WTC11 (cell line): ENCODE data around the gene OR10P1. TPM values are rescaled to one million over a fixed set of nuclear protein-coding genes. Genes with fewer than 3 reads are reported as not detected.

Experiments
- ATAC-seq: fragments of 200-7000 bp; cut with Tn5 transposase; 2 replicates; pipeline ENCODE4 v1.10.0; 2021; ENCODE audit warnings: mild to moderate bottlenecking, moderate library complexity
- CTCF ChIA-PET: fragments of 300-600 bp; sonication (Branson Sonifier 250); formaldehyde crosslinking; loops from one replicate; lab custom pipeline; 2021; ENCODE audit warnings: antibody characterized with exemption; lab: Charles Lee
- POLR2A ChIA-PET: fragments of 350-600 bp; sonication (Branson Sonifier 250); formaldehyde crosslinking; loops from one replicate; lab custom pipeline; 2021; ENCODE audit warnings: antibody characterized with exemption; lab: Charles Lee
- DNase-seq: peaks from one replicate; pipeline ENCODE4 v3.0.0; 2021; ENCODE audit warnings: low spot score
- H3K27ac Mint-ChIP-seq: 2 replicates; pipeline ENCODE4 v1.8.0; 2021; ENCODE audit warnings: mixed read lengths
- H3K27me3 Mint-ChIP-seq: 2 replicates; pipeline ENCODE4 v1.8.0; 2021; ENCODE audit warnings: low read depth, mild to moderate bottlenecking, moderate library complexity, mixed read lengths
- H3K36me3 Mint-ChIP-seq: 2 replicates; pipeline ENCODE4 v1.8.0; 2021; ENCODE audit warnings: mixed read lengths
- H3K4me1 Mint-ChIP-seq: 2 replicates; pipeline ENCODE4 v1.8.0; 2022; ENCODE audit warnings: mixed read lengths
- H3K4me3 Mint-ChIP-seq: 2 replicates; pipeline ENCODE4 v1.8.0; 2021; ENCODE audit warnings: mild to moderate bottlenecking, moderate library complexity, mixed read lengths
- H3K9me3 Mint-ChIP-seq: 2 replicates; pipeline ENCODE4 v1.8.0; 2021; ENCODE audit warnings: mixed read lengths
- AFF4 ChIP-seq: sonication (generic); formaldehyde crosslinking; IDR thresholded peaks from 2 replicates; pipeline ENCODE4 v1.8.1; 2023; ENCODE audit warnings: mild to moderate bottlenecking, missing genetic modification reagents, borderline replicate concordance
- AR ChIP-seq: fragments of 250-450 bp; sonication (Bioruptor Pico); IDR thresholded peaks from 2 replicates; pipeline ENCODE4 v1.9.0; 2021; ENCODE audit warnings: mild to moderate bottlenecking
- ATF1 ChIP-seq: sonication (generic); formaldehyde crosslinking; IDR thresholded peaks from 2 replicates; pipeline ENCODE4 v1.8.1; 2023; ENCODE audit warnings: mild to moderate bottlenecking, moderate library complexity, missing genetic modification reagents
- ATF2 ChIP-seq: sonication (generic); formaldehyde crosslinking; IDR thresholded peaks from 2 replicates; pipeline ENCODE4 v1.8.1; 2022; ENCODE audit warnings: low read depth, missing genetic modification reagents, borderline replicate concordance
- ATF3 ChIP-seq: sonication (generic); formaldehyde crosslinking; conservative IDR thresholded peaks from 2 replicates; pipeline ENCODE4 v1.8.1; 2022; ENCODE audit warnings: mild to moderate bottlenecking, missing genetic modification reagents
- ATF6 ChIP-seq: sonication (generic); formaldehyde crosslinking; IDR thresholded peaks from 2 replicates; pipeline ENCODE4 v1.8.1; 2023; ENCODE audit warnings: mild to moderate bottlenecking, missing genetic modification reagents
- ELF4 ChIP-seq: sonication (generic); formaldehyde crosslinking; IDR thresholded peaks from 2 replicates; pipeline ENCODE4 v1.8.1; 2022; ENCODE audit warnings: low read depth, mild to moderate bottlenecking, moderate library complexity, missing genetic modification reagents
- GABPB1 ChIP-seq: sonication (generic); formaldehyde crosslinking; IDR thresholded peaks from 2 replicates; pipeline ENCODE4 v1.8.1; 2023; ENCODE audit warnings: mild to moderate bottlenecking, missing genetic modification reagents
- GRHL2 ChIP-seq: fragments of 250-450 bp; sonication (Bioruptor Pico); IDR thresholded peaks from 2 replicates; pipeline ENCODE4 v1.8.0; 2022; ENCODE audit warnings: mild to moderate bottlenecking, moderate library complexity; ENCODE audit not compliant: insufficient replicate concordance, severe bottlenecking
- JUN ChIP-seq: sonication (generic); formaldehyde crosslinking; IDR thresholded peaks from 2 replicates; pipeline ENCODE4 v1.8.0; 2023; ENCODE audit warnings: mild to moderate bottlenecking, missing genetic modification reagents
- MYBL2 ChIP-seq: sonication (generic); formaldehyde crosslinking; IDR thresholded peaks from 2 replicates; pipeline ENCODE4 v1.8.1; 2023; ENCODE audit warnings: mild to moderate bottlenecking, moderate library complexity, missing genetic modification reagents
- OVOL2 ChIP-seq: fragments of 250-450 bp; sonication (Bioruptor Pico); IDR thresholded peaks from 2 replicates; pipeline ENCODE4 v1.9.0; 2021; ENCODE audit warnings: mild to moderate bottlenecking, borderline replicate concordance
- SMAD4 ChIP-seq: sonication (generic); formaldehyde crosslinking; IDR thresholded peaks from 2 replicates; pipeline ENCODE4 v1.8.0; 2022; ENCODE audit warnings: mild to moderate bottlenecking, missing genetic modification reagents
- SP1 ChIP-seq: sonication (generic); formaldehyde crosslinking; conservative IDR thresholded peaks from 2 replicates; pipeline ENCODE4 v1.8.1; 2022; ENCODE audit warnings: missing genetic modification reagents
- STAT6 ChIP-seq: sonication (generic); formaldehyde crosslinking; conservative IDR thresholded peaks from 2 replicates; pipeline ENCODE4 v1.8.1; 2023; ENCODE audit warnings: mild to moderate bottlenecking, low read depth, missing genetic modification reagents, moderate library complexity
- TP53 ChIP-seq: sonication (generic); formaldehyde crosslinking; IDR thresholded peaks from 2 replicates; pipeline ENCODE4 v1.8.1; 2023; ENCODE audit warnings: mild to moderate bottlenecking, missing genetic modification reagents
- ZBTB21 ChIP-seq: sonication (generic); formaldehyde crosslinking; IDR thresholded peaks from 2 replicates; pipeline ENCODE4 v1.8.1; 2023; ENCODE audit warnings: mild to moderate bottlenecking, missing genetic modification reagents, borderline replicate concordance
- ZMAT4 ChIP-seq: fragments of 250-450 bp; sonication (Bioruptor Pico); IDR thresholded peaks from 2 replicates; pipeline ENCODE4 v1.9.0; 2021; ENCODE audit warnings: mild to moderate bottlenecking
- ZNF263 ChIP-seq: sonication (generic); formaldehyde crosslinking; IDR thresholded peaks from 2 replicates; pipeline ENCODE4 v1.8.1; 2022; ENCODE audit warnings: low read depth, mild to moderate bottlenecking, moderate library complexity, missing genetic modification reagents
- ZNF416 ChIP-seq: fragments of 250-450 bp; sonication (Bioruptor Pico); IDR thresholded peaks from 2 replicates; pipeline ENCODE4 v1.9.0; 2021; ENCODE audit warnings: mild to moderate bottlenecking, inconsistent platforms
- ZNF423 ChIP-seq: fragments of 250-450 bp; sonication (Bioruptor Pico); IDR thresholded peaks from 2 replicates; pipeline ENCODE4 v2.1.2; 2022; ENCODE audit warnings: mild to moderate bottlenecking, moderate library complexity
- total RNA-seq: library from RNA; stranded (reverse); gene quantifications from 3 replicates; pipeline ENCODE4 v1.2.3, GENCODE V29; 2021

OR10P1 gene
- total RNA-seq, 1 experiment from 2014 or later = not detected

- TF ChIP-seq ATF3 (CRISPR knock-in tag) (no peak), SP1 (CRISPR knock-in tag) (no peak)
- TF ChIP-seq, all 79 proteins: peak for 0
Observed at GRCh38 chr12:55636116-55636655, 506 bp upstream of the OR10P1 start (continued).

- H3K27ac Mint-ChIP-seq = no peak overlapping the region; the same call in 1 of the 2 replicates
- TF ChIP-seq ZMAT4 (CRISPR knock-in tag) (no peak), GABPB1 (CRISPR knock-in tag) (no peak), OVOL2 (CRISPR knock-in tag) (no peak), ZNF423 (CRISPR knock-in tag) (no peak), STAT6 (CRISPR knock-in tag) (no peak), ZBTB21 (no peak), ZNF263 (CRISPR knock-in tag) (no peak), ZNF416 (CRISPR knock-in tag) (no peak), ATF2 (no peak), AR (no peak), GRHL2 (CRISPR knock-in tag) (no peak), ELF4 (CRISPR knock-in tag) (no peak), SMAD4 (no peak), AFF4 (CRISPR knock-in tag) (no peak), ATF6 (CRISPR knock-in tag) (no peak), MYBL2 (CRISPR knock-in tag) (no peak), ATF1 (CRISPR knock-in tag) (no peak), JUN (CRISPR knock-in tag) (no peak), TP53 (CRISPR knock-in tag) (no peak)
- no peak overlapping the region for H3K4me3 Mint-ChIP-seq
- H3K4me1 Mint-ChIP-seq = peaks cover 6% of the 10 kb centered on the region; the same call in 1 of the 2 replicates
- DNase-seq = no peak
- no peaks in the 10 kb centered on the region for H3K36me3 Mint-ChIP-seq
- no peak for ATAC-seq
- H3K27me3 Mint-ChIP-seq = peaks cover 10% of the 10 kb centered on the region
- ChIA-PET POLR2A (no interaction called here), CTCF (no interaction called here)
- H3K9me3 Mint-ChIP-seq = no peaks in the 10 kb centered on the region
Observed at GRCh38 chr12:55637467-55637866, 775 bp downstream of the OR10P1 start.
